GM12891 (cell line): Measurements from ENCODE around the gene TMEM144.

Experiments
- POLR2AphosphoS5 ChIP-seq: IDR thresholded peaks from 2 replicates; pipeline ENCODE4 v1.6.1; 2011; ENCODE audit warnings: low read depth, low read length, control low read depth
- POU2F2 ChIP-seq: IDR thresholded peaks from 2 replicates; pipeline ENCODE4 v1.6.1; 2011; ENCODE audit warnings: low read depth, mild to moderate bottlenecking, control low read depth, low read length, moderate library complexity

GRCh38 chr4:158176108-158176507 is 34.2 kb upstream of the TMEM144 start:
- no peak for TF ChIP-seq POLR2AphosphoS5
- TF ChIP-seq POU2F2 = no peak
